WTC11 (cell line): ENCODE measurements around the gene CACNA1C. TPM values are rescaled to one million over a fixed set of nuclear protein-coding genes. Genes with fewer than 3 reads are reported as not detected.

ENCODE experiments used
- ATAC-seq: fragments of 200-7000 bp; cut with Tn5 transposase; 2 replicates; pipeline ENCODE4 v1.10.0; 2021; ENCODE audit warnings: mild to moderate bottlenecking, moderate library complexity
- CTCF ChIA-PET: fragments of 300-600 bp; sonication (Branson Sonifier 250); formaldehyde crosslinking; loops from one replicate; lab custom pipeline; 2021; ENCODE audit warnings: antibody characterized with exemption; lab: Charles Lee
- POLR2A ChIA-PET: fragments of 350-600 bp; sonication (Branson Sonifier 250); formaldehyde crosslinking; loops from one replicate; lab custom pipeline; 2021; ENCODE audit warnings: antibody characterized with exemption; lab: Charles Lee
- DNase-seq: peaks from one replicate; pipeline ENCODE4 v3.0.0; 2021; ENCODE audit warnings: low spot score
- H3K27ac Mint-ChIP-seq: 2 replicates; pipeline ENCODE4 v1.8.0; 2021; ENCODE audit warnings: mixed read lengths
- H3K27me3 Mint-ChIP-seq: 2 replicates; pipeline ENCODE4 v1.8.0; 2021; ENCODE audit warnings: low read depth, mild to moderate bottlenecking, moderate library complexity, mixed read lengths
- H3K36me3 Mint-ChIP-seq: 2 replicates; pipeline ENCODE4 v1.8.0; 2021; ENCODE audit warnings: mixed read lengths
- H3K4me1 Mint-ChIP-seq: 2 replicates; pipeline ENCODE4 v1.8.0; 2022; ENCODE audit warnings: mixed read lengths
- H3K4me3 Mint-ChIP-seq: 2 replicates; pipeline ENCODE4 v1.8.0; 2021; ENCODE audit warnings: mild to moderate bottlenecking, moderate library complexity, mixed read lengths
- H3K9me3 Mint-ChIP-seq: 2 replicates; pipeline ENCODE4 v1.8.0; 2021; ENCODE audit warnings: mixed read lengths
- ARID4B ChIP-seq: sonication (generic); formaldehyde crosslinking; IDR thresholded peaks from 2 replicates; pipeline ENCODE4 v1.8.0; 2023; ENCODE audit warnings: missing genetic modification reagents, mild to moderate bottlenecking, borderline replicate concordance
- ATF1 ChIP-seq: sonication (generic); formaldehyde crosslinking; IDR thresholded peaks from 2 replicates; pipeline ENCODE4 v1.8.1; 2023; ENCODE audit warnings: mild to moderate bottlenecking, moderate library complexity, missing genetic modification reagents
- CBFB ChIP-seq: sonication (generic); formaldehyde crosslinking; IDR thresholded peaks from 2 replicates; pipeline ENCODE4 v1.8.1; 2022; ENCODE audit warnings: mild to moderate bottlenecking, low read depth, missing genetic modification reagents
- CREB1 ChIP-seq: sonication (generic); formaldehyde crosslinking; IDR thresholded peaks from 2 replicates; pipeline ENCODE4 v1.8.0; 2023; ENCODE audit warnings: mild to moderate bottlenecking, missing genetic modification reagents
- ELF4 ChIP-seq: sonication (generic); formaldehyde crosslinking; IDR thresholded peaks from 2 replicates; pipeline ENCODE4 v1.8.1; 2022; ENCODE audit warnings: low read depth, mild to moderate bottlenecking, moderate library complexity, missing genetic modification reagents
- ERG ChIP-seq: fragments of 250-450 bp; sonication (Bioruptor Pico); IDR thresholded peaks from 2 replicates; pipeline ENCODE4 v1.8.0; 2021; ENCODE audit warnings: mild to moderate bottlenecking
- ESRRA ChIP-seq: sonication (generic); formaldehyde crosslinking; IDR thresholded peaks from 2 replicates; pipeline ENCODE4 v1.8.1; 2022; ENCODE audit warnings: mild to moderate bottlenecking, missing genetic modification reagents, borderline replicate concordance
- FOXJ3 ChIP-seq: sonication (generic); formaldehyde crosslinking; IDR thresholded peaks from 2 replicates; pipeline ENCODE4 v1.9.0; 2021; ENCODE audit warnings: missing genetic modification reagents, mild to moderate bottlenecking, borderline replicate concordance
- GRHL2 ChIP-seq: fragments of 250-450 bp; sonication (Bioruptor Pico); IDR thresholded peaks from 2 replicates; pipeline ENCODE4 v1.8.0; 2022; ENCODE audit warnings: mild to moderate bottlenecking, moderate library complexity; ENCODE audit not compliant: insufficient replicate concordance, severe bottlenecking
- IRF1 ChIP-seq: sonication (generic); formaldehyde crosslinking; IDR thresholded peaks from 2 replicates; pipeline ENCODE4 v1.8.0; 2023; ENCODE audit warnings: missing genetic modification reagents
- JAZF1 ChIP-seq: fragments of 250-450 bp; sonication (Bioruptor Pico); IDR thresholded peaks from 2 replicates; pipeline ENCODE4 v1.9.0; 2021; ENCODE audit warnings: moderate library complexity, mild to moderate bottlenecking, inconsistent platforms
- PRRX2 ChIP-seq: fragments of 250-450 bp; sonication (Bioruptor Pico); IDR thresholded peaks from 2 replicates; pipeline ENCODE4 v1.8.0; 2021; ENCODE audit warnings: mild to moderate bottlenecking
- RELA ChIP-seq: sonication (generic); formaldehyde crosslinking; IDR thresholded peaks from 2 replicates; pipeline ENCODE4 v1.8.1; 2022; ENCODE audit warnings: missing genetic modification reagents, mild to moderate bottlenecking, borderline replicate concordance
- TEAD4 ChIP-seq: sonication (generic); formaldehyde crosslinking; IDR thresholded peaks from 2 replicates; pipeline ENCODE4 v1.8.0; 2022; ENCODE audit warnings: mild to moderate bottlenecking, missing genetic modification reagents
- TP53 ChIP-seq: sonication (generic); formaldehyde crosslinking; IDR thresholded peaks from 2 replicates; pipeline ENCODE4 v1.8.1; 2023; ENCODE audit warnings: mild to moderate bottlenecking, missing genetic modification reagents
- ZNF317 ChIP-seq: sonication (generic); formaldehyde crosslinking; IDR thresholded peaks from 2 replicates; pipeline ENCODE4 v1.8.1; 2023; ENCODE audit warnings: low read depth, mild to moderate bottlenecking, moderate library complexity, missing genetic modification reagents, borderline replicate concordance
- total RNA-seq: library from RNA; stranded (reverse); gene quantifications from 3 replicates; pipeline ENCODE4 v1.2.3, GENCODE V29; 2021
- TF ChIP-seq, protein P1 (sequence below): sonication (generic); formaldehyde crosslinking; IDR thresholded peaks from 2 replicates; pipeline ENCODE4 v1.8.1; 2023; ENCODE audit warnings: mild to moderate bottlenecking, missing genetic modification reagents, moderate library complexity
- TF ChIP-seq, protein P2 (sequence below): sonication (generic); formaldehyde crosslinking; IDR thresholded peaks from 2 replicates; pipeline ENCODE4 v1.8.1; 2022; ENCODE audit warnings: mild to moderate bottlenecking, missing genetic modification reagents, moderate library complexity, borderline replicate concordance
- TF ChIP-seq, protein P3 (sequence below): sonication (generic); formaldehyde crosslinking; IDR thresholded peaks from 2 replicates; pipeline ENCODE4 v1.8.1; 2023; ENCODE audit warnings: mild to moderate bottlenecking, missing genetic modification reagents
- TF ChIP-seq, protein P4 (sequence below): sonication (generic); formaldehyde crosslinking; IDR thresholded peaks from 2 replicates; pipeline ENCODE4 v1.8.0; 2022; ENCODE audit warnings: mild to moderate bottlenecking, missing genetic modification reagents
- TF ChIP-seq, protein P5 (sequence below): fragments of 250-450 bp; sonication (Bioruptor Pico); IDR thresholded peaks from 2 replicates; pipeline ENCODE4 v1.9.0; 2021; ENCODE audit warnings: mild to moderate bottlenecking
- TF ChIP-seq, protein P6 (sequence below): fragments of 200-600 bp; IDR thresholded peaks from 2 replicates; pipeline ENCODE4 v1.8.0; 2022; ENCODE audit warnings: antibody characterized with exemption

CACNA1C gene
- total RNA-seq, 1 experiment from 2014 or later, result 1.7 TPM

DNA sequence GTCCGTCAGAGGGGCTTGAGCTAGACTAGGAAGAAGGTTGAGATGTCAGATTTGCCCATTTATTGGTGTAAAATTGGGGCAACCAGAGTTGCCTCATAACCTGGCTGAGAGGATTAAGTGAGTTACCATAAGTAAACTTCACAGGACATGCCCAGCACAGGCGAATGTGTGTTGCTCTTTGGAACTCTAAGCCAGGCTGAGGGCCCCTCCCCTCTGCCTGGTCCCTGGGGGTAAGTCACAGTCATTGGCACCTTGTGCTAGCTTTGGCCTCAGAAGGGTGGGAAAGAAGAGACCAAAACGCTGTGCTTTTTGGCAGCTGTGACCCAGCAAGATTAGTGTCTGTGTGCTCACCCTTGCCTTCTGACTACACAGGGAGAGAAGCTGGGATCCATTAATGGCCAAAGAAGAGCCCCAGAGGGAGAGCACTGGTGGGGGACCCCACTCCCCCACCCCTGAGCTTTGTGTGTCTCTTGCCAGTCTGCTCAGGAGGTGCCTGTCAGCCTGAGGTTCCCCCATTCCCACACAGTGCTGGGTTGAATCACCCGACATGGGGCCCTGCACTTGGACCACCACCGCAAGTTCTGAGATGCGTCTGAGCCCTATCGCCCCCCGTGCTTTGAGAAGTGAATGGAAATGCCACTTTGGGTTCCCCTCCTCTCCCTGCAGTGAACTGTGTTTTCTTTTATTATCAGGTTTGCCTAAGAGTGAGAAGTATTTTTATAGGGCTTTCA, 74.1 kb downstream of the CACNA1C start (continued):
- no peak for TF ChIP-seq ARID4B (CRISPR knock-in tag)
- TF ChIP-seq, protein P1, sequence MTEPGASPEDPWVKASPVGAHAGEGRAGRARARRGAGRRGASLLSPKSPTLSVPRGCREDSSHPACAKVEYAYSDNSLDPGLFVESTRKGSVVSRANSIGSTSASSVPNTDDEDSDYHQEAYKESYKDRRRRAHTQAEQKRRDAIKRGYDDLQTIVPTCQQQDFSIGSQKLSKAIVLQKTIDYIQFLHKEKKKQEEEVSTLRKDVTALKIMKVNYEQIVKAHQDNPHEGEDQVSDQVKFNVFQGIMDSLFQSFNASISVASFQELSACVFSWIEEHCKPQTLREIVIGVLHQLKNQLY (CRISPR knock-in tag), result no peak
- no peak for TF ChIP-seq RELA (CRISPR knock-in tag)
- no peak for TF ChIP-seq ESRRA
- TF ChIP-seq, protein P2, sequence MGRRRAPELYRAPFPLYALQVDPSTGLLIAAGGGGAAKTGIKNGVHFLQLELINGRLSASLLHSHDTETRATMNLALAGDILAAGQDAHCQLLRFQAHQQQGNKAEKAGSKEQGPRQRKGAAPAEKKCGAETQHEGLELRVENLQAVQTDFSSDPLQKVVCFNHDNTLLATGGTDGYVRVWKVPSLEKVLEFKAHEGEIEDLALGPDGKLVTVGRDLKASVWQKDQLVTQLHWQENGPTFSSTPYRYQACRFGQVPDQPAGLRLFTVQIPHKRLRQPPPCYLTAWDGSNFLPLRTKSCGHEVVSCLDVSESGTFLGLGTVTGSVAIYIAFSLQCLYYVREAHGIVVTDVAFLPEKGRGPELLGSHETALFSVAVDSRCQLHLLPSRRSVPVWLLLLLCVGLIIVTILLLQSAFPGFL (CRISPR knock-in tag), result no peak
- no peak for TF ChIP-seq FOXJ3
- TF ChIP-seq PRRX2, result no peak
- TF ChIP-seq, all 79 proteins: peak for 0

DNA sequence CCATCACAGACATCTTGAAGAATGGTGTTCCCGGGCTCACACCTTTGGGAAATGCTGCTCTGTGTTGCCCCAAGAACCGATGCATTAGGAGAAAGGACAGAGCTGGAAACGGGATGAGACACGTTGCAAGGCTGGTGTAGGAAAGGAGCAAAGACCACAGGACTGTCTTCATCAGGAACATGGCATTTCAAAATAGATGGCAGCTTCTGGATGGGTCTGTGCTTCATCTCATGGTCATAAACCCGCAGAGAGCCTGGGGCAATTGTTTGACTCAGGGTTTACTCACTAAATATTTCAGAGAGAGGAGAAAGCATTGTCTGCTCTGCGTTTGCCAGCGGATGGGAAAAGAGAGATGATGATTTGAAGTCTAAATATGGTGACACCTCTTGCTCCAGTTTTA, 76.3 kb downstream of the CACNA1C start:
- TF ChIP-seq ERG (CRISPR knock-in tag), result no peak
- no peak for TF ChIP-seq TEAD4 (CRISPR knock-in tag)
- no peak for TF ChIP-seq ELF4 (CRISPR knock-in tag)
- TF ChIP-seq, protein P3, sequence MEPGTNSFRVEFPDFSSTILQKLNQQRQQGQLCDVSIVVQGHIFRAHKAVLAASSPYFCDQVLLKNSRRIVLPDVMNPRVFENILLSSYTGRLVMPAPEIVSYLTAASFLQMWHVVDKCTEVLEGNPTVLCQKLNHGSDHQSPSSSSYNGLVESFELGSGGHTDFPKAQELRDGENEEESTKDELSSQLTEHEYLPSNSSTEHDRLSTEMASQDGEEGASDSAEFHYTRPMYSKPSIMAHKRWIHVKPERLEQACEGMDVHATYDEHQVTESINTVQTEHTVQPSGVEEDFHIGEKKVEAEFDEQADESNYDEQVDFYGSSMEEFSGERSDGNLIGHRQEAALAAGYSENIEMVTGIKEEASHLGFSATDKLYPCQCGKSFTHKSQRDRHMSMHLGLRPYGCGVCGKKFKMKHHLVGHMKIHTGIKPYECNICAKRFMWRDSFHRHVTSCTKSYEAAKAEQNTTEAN (CRISPR knock-in tag), result no peak
- TF ChIP-seq FOXJ3, result no peak
- no peak for TF ChIP-seq JAZF1 (CRISPR knock-in tag)
- TF ChIP-seq CREB1 (CRISPR knock-in tag), result no peak
- no peak for TF ChIP-seq TP53 (CRISPR knock-in tag)
- TF ChIP-seq CBFB (CRISPR knock-in tag), result no peak
- TF ChIP-seq ATF1 (CRISPR knock-in tag), result no peak
- TF ChIP-seq IRF1 (CRISPR knock-in tag), result no peak
- TF ChIP-seq, protein P4, sequence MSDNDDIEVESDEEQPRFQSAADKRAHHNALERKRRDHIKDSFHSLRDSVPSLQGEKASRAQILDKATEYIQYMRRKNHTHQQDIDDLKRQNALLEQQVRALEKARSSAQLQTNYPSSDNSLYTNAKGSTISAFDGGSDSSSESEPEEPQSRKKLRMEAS (CRISPR knock-in tag), result no peak
- TF ChIP-seq, protein P5, sequence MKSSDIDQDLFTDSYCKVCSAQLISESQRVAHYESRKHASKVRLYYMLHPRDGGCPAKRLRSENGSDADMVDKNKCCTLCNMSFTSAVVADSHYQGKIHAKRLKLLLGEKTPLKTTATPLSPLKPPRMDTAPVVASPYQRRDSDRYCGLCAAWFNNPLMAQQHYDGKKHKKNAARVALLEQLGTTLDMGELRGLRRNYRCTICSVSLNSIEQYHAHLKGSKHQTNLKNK (CRISPR knock-in tag), result no peak
- no peak for TF ChIP-seq ZNF317 (CRISPR knock-in tag)
- no peak for TF ChIP-seq GRHL2 (CRISPR knock-in tag)
- TF ChIP-seq, protein P6, sequence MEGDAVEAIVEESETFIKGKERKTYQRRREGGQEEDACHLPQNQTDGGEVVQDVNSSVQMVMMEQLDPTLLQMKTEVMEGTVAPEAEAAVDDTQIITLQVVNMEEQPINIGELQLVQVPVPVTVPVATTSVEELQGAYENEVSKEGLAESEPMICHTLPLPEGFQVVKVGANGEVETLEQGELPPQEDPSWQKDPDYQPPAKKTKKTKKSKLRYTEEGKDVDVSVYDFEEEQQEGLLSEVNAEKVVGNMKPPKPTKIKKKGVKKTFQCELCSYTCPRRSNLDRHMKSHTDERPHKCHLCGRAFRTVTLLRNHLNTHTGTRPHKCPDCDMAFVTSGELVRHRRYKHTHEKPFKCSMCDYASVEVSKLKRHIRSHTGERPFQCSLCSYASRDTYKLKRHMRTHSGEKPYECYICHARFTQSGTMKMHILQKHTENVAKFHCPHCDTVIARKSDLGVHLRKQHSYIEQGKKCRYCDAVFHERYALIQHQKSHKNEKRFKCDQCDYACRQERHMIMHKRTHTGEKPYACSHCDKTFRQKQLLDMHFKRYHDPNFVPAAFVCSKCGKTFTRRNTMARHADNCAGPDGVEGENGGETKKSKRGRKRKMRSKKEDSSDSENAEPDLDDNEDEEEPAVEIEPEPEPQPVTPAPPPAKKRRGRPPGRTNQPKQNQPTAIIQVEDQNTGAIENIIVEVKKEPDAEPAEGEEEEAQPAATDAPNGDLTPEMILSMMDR, result no peak
- no peak overlapping the region for H3K4me3 Mint-ChIP-seq
- H3K9me3 Mint-ChIP-seq, result no peaks in the 10 kb centered on the region
- ChIA-PET CTCF (no interaction called here), POLR2A (no interaction called here)
- DNase-seq (no peak), ATAC-seq (no peak)
- H3K27me3 Mint-ChIP-seq, result no peaks in the 10 kb centered on the region
- H3K36me3 Mint-ChIP-seq, result no peaks in the 10 kb centered on the region
- no peak overlapping the region for H3K27ac Mint-ChIP-seq
- H3K4me1 Mint-ChIP-seq, result no peaks in the 10 kb centered on the region
